Measurements from ENCODE around the gene EIF6.

EIF6 gene

GRCh38 chr20:35302421-35303335 lies 18.1 kb upstream of the EIF6 start:
- H3K36me3 ChIP-seq (ENCODE audit: control insufficient read depth in 2 of 2, insufficient read depth in 1 of 2, low read length in 2 of 2): peaks cover 0 to 13% of the 10 kb centered on the region in 2 experiments; a peak in 1 of 3 replicates
- H3K27ac ChIP-seq (ENCODE audit: extremely low read depth, low read depth, low read length): no peak overlapping the region
- H3K4me3 ChIP-seq (ENCODE audit: low read depth, low read length): no peak overlapping the region
- no peaks in the 10 kb centered on the region; the same call in 1 of the 2 replicates for H3K4me1 ChIP-seq (ENCODE audit: control insufficient read depth, insufficient read depth, low read length)
- CTCF ChIA-PET: interaction anchor here (0.6 to 13.7 kb wide), 24 partner anchors 10 to 472 kb away, joined by 3 to 236 read pairs (median 6); partner anchors contain the start of genes EIF6, GDF5 and MMP24OS
- no peaks in the 10 kb centered on the region for H3K9me3 ChIP-seq (ENCODE audit: control insufficient read depth, insufficient read depth, low read depth, low read length)
- POLR2A ChIA-PET: interaction anchor here (0.8 kb wide), 1 partner anchor 25 kb away, joined by 4 read pairs; the partner anchor contains the start of gene MMP24OS
- TF ChIP-seq REST (tag by site-specific recombination; IDR thresholded peaks at IDR 0.05) (no peak), ZNF26 (tag by site-specific recombination; IDR thresholded peaks at IDR 0.05) (no peak), PRDM6 (tag by site-specific recombination; IDR thresholded peaks at IDR 0.05) (no peak), ZNF214 (tag by site-specific recombination; IDR thresholded peaks at IDR 0.05; ENCODE audit: borderline replicate concordance) (no peak), ZNF292 (tag by site-specific recombination; IDR thresholded peaks at IDR 0.05; ENCODE audit: borderline replicate concordance, low read depth) (no peak), ZNF366 (tag by site-specific recombination; conservative IDR thresholded peaks at IDR 0.05) (0 out of 2 replicates have a peak, but pooled peaks have one; percentile 13), ZNF664 (tag by site-specific recombination; IDR thresholded peaks at IDR 0.05) (peak; percentile 17; the same call in 1 of the 2 replicates), ZNF433 (tag by site-specific recombination; IDR thresholded peaks at IDR 0.05; ENCODE audit: low read depth) (no peak), ZSCAN5A (tag by site-specific recombination; IDR thresholded peaks at IDR 0.05) (no peak), ZNF510 (tag by site-specific recombination; IDR thresholded peaks at IDR 0.05; ENCODE audit: insufficient replicate concordance) (no peak), ZNF530 (tag by site-specific recombination; IDR thresholded peaks at IDR 0.05; ENCODE audit: low read depth) (no peak), BCL11A (tag by site-specific recombination; IDR thresholded peaks at IDR 0.05; ENCODE audit: low read depth) (0 out of 2 replicates have a peak, but pooled peaks have one; percentile 25), OSR2 (tag by site-specific recombination; IDR thresholded peaks at IDR 0.05) (0 out of 2 replicates have a peak, but pooled peaks have one; percentile 14), ZNF600 (tag by site-specific recombination; IDR thresholded peaks at IDR 0.05) (no peak), ZNF837 (tag by site-specific recombination; IDR thresholded peaks at IDR 0.05) (no peak), SP7 (tag by site-specific recombination; IDR thresholded peaks at IDR 0.05) (peak; percentile 23; the same call in 1 of the 2 replicates), ZNF585B (tag by site-specific recombination; IDR thresholded peaks at IDR 0.05) (no peak), ZBTB8A (tag by site-specific recombination; IDR thresholded peaks at IDR 0.05) (no peak), ZNF146 (tag by site-specific recombination; IDR thresholded peaks at IDR 0.05) (no peak), ZNF658 (tag by site-specific recombination; IDR thresholded peaks at IDR 0.05) (no peak), ZNF169 (tag by site-specific recombination; IDR thresholded peaks at IDR 0.05) (no peak), ZNF155 (tag by site-specific recombination; IDR thresholded peaks at IDR 0.05) (no peak), ZSCAN16 (tag by site-specific recombination; IDR thresholded peaks at IDR 0.05) (no peak), ZNF548 (tag by site-specific recombination; IDR thresholded peaks at IDR 0.05) (no peak), ZNF138 (tag by site-specific recombination; IDR thresholded peaks at IDR 0.05; ENCODE audit: borderline replicate concordance) (no peak), ZNF629 (tag by site-specific recombination; IDR thresholded peaks at IDR 0.05) (peak; percentile 56), ZEB2 (tag by site-specific recombination; IDR thresholded peaks at IDR 0.05) (0 out of 2 replicates have a peak, but pooled peaks have one; percentile 41), ZFP41 (tag by site-specific recombination; IDR thresholded peaks at IDR 0.05; ENCODE audit: borderline replicate concordance) (no peak)

Data from HEK293 (cell line).